DND-41 (cell line): ENCODE measurements around the gene IGF2BP2.

ENCODE experiments used
- ATAC-seq: fragments of 200-7000 bp; cut with Tn5 transposase; 3 replicates; pipeline ENCODE4 v1.9.1; 2021; ENCODE audit warnings: low read depth; ENCODE audit not compliant: insufficient read depth
- DNase-seq: peaks from one replicate; pipeline ENCODE4 v3.0.0-alpha.2; 2020
- H2AFZ ChIP-seq: 2 replicates; pipeline ENCODE4 v1.6.0; 2012; ENCODE audit warnings: low read depth, low read length
- H3K27ac ChIP-seq: 2 replicates; pipeline ENCODE4 v1.5.1; 2012; ENCODE audit warnings: low read length, inconsistent platforms
- H3K27me3 ChIP-seq: fragments of 200-600 bp; sonication (generic); 2 replicates; pipeline ENCODE4 v1.6.0; 2012; ENCODE audit warnings: low read length, mild to moderate bottlenecking, inconsistent platforms; ENCODE audit not compliant: insufficient read depth, poor library complexity
- H3K36me3 ChIP-seq: 2 replicates; pipeline ENCODE4 v1.5.1; 2012; ENCODE audit warnings: low read length, inconsistent platforms; ENCODE audit not compliant: insufficient read depth
- H3K4me1 ChIP-seq: 2 replicates; pipeline ENCODE4 v1.5.1; 2012; ENCODE audit warnings: mild to moderate bottlenecking, low read length; ENCODE audit not compliant: insufficient read depth
- H3K4me2 ChIP-seq: 2 replicates; pipeline ENCODE4 v1.6.0; 2012; ENCODE audit warnings: mild to moderate bottlenecking, moderate library complexity, low read length, inconsistent platforms; ENCODE audit not compliant: insufficient read depth
- H3K4me3 ChIP-seq, 2 experiments: fragments of 200-600 bp in 1 of 2; shearing (Covaris generic) in 1 of 2; 2 replicates each; pipeline ENCODE4 v1.5.1; 2012 to 2016; ENCODE audit warnings: inconsistent platforms in 2 of 2, low read length in 2 of 2, mild to moderate bottlenecking in 2 of 2, low read depth in 1 of 2, moderate library complexity in 1 of 2
- H3K79me2 ChIP-seq: 2 replicates; pipeline ENCODE4 v1.6.0; 2012; ENCODE audit warnings: low read length, inconsistent platforms; ENCODE audit not compliant: insufficient read depth
- H3K9ac ChIP-seq: 2 replicates; pipeline ENCODE4 v1.6.0; 2012; ENCODE audit warnings: low read depth, mild to moderate bottlenecking, inconsistent platforms, low read length, moderate library complexity
- H3K9me3 ChIP-seq: 2 replicates; pipeline ENCODE4 v1.5.1; 2012; ENCODE audit warnings: low read length, moderate library complexity, mild to moderate bottlenecking, inconsistent platforms; ENCODE audit not compliant: insufficient read depth, severe bottlenecking
- H4K20me1 ChIP-seq: 2 replicates; pipeline ENCODE4 v1.6.0; 2012; ENCODE audit warnings: low read length; ENCODE audit not compliant: insufficient read depth
- EZH2 ChIP-seq: IDR thresholded peaks from 3 replicates; pipeline ENCODE4 v1.6.1; 2012; ENCODE audit warnings: borderline replicate concordance, low read depth, mild to moderate bottlenecking, moderate library complexity, low read length, inconsistent platforms; ENCODE audit not compliant: severe bottlenecking
- TF ChIP-seq, protein P1 (sequence below): IDR thresholded peaks from 2 replicates; pipeline ENCODE4 v1.5.1; 2012; ENCODE audit warnings: borderline replicate concordance, low read length, moderate library complexity, mild to moderate bottlenecking; ENCODE audit not compliant: poor library complexity, severe bottlenecking; ENCODE audit errors: extremely low read depth

IGF2BP2 gene

DNA sequence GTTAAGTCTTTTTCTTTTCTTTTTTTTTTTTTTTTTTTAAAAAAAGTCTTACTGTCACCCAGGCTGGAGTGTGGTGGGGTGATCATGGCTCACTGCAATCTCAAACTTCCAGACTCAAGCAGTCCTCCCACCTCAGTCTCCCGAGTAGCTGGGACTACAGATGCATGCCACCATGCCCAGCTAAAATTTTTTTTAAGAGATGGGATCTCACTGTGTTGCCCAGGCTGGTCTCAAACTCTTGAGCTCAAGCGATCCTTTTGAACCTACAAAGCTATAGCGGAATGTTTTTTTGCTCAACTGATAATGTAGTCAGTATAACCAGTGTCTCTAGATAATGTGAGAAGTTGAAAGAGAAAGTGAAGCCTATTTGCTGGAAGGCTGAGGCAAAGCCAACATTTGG, 3.9 kb upstream of the IGF2BP2 start:
- ATAC-seq (no peak), DNase-seq (no peak)
- Histone ChIP-seq H3K9ac (no peak overlapping the region), H4K20me1 (no peaks in the 10 kb centered on the region), H3K4me3 (no peak overlapping the region), H3K4me2 (no peak overlapping the region), H3K4me1 (no peaks in the 10 kb centered on the region), H3K27ac (no peak overlapping the region), H3K36me3 (no peaks in the 10 kb centered on the region), H3K9me3 (no peaks in the 10 kb centered on the region), H2AFZ (no peak overlapping the region), H3K27me3 (peaks cover 13% of the 10 kb centered on the region), H3K79me2 (no peaks in the 10 kb centered on the region)
- TF ChIP-seq, protein P1, sequence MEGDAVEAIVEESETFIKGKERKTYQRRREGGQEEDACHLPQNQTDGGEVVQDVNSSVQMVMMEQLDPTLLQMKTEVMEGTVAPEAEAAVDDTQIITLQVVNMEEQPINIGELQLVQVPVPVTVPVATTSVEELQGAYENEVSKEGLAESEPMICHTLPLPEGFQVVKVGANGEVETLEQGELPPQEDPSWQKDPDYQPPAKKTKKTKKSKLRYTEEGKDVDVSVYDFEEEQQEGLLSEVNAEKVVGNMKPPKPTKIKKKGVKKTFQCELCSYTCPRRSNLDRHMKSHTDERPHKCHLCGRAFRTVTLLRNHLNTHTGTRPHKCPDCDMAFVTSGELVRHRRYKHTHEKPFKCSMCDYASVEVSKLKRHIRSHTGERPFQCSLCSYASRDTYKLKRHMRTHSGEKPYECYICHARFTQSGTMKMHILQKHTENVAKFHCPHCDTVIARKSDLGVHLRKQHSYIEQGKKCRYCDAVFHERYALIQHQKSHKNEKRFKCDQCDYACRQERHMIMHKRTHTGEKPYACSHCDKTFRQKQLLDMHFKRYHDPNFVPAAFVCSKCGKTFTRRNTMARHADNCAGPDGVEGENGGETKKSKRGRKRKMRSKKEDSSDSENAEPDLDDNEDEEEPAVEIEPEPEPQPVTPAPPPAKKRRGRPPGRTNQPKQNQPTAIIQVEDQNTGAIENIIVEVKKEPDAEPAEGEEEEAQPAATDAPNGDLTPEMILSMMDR, result no peak
- no peak for TF ChIP-seq EZH2

DNA sequence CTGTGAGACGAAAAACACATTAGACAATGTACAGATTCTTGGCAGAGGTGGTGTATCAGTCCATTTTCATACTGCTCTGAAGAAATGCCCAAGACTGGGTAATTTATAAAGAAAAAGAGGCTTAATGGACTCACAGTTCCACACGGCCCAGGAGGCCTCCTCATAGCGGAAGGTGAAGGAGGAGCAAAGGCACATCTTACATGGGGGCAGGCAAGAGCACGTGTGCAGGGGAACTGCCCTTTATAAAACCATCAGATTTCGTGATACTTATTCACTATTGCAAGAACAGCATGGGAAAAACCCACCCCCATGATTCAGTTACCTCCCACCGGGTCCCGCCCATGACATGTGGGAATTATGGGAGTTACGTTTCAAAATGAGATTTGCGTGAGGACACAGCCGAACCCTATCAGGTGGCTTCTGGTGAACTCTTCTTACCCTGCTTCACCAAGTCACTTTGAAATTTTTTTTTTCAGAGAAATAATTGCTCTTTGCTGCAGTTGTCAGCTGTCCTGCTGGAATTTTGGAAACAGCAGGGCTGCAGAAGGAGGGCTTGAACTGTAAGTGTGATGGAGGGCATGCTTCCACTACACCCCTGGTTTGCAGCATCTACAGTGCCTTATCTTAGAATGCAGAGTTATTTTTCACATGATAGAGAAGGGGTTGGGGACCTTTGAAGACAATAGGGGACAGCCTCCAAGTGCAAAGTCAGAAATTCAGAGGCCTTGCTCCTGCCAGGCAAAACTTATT, 2.9 kb upstream of the IGF2BP2 start:
- Histone ChIP-seq H3K79me2 (no peaks in the 10 kb centered on the region), H3K4me2 (no peak overlapping the region), H3K9me3 (no peaks in the 10 kb centered on the region), H3K4me1 (no peaks in the 10 kb centered on the region), H3K27me3 (peaks cover 20% of the 10 kb centered on the region), H3K27ac (no peak overlapping the region), H3K36me3 (no peaks in the 10 kb centered on the region), H2AFZ (no peak overlapping the region), H3K9ac (no peak overlapping the region), H3K4me3 (no peak overlapping the region), H4K20me1 (no peaks in the 10 kb centered on the region)
- TF ChIP-seq, protein P1, result no peak
- no peak for TF ChIP-seq EZH2
- ATAC-seq, result no peak
- no peak for DNase-seq

DNA sequence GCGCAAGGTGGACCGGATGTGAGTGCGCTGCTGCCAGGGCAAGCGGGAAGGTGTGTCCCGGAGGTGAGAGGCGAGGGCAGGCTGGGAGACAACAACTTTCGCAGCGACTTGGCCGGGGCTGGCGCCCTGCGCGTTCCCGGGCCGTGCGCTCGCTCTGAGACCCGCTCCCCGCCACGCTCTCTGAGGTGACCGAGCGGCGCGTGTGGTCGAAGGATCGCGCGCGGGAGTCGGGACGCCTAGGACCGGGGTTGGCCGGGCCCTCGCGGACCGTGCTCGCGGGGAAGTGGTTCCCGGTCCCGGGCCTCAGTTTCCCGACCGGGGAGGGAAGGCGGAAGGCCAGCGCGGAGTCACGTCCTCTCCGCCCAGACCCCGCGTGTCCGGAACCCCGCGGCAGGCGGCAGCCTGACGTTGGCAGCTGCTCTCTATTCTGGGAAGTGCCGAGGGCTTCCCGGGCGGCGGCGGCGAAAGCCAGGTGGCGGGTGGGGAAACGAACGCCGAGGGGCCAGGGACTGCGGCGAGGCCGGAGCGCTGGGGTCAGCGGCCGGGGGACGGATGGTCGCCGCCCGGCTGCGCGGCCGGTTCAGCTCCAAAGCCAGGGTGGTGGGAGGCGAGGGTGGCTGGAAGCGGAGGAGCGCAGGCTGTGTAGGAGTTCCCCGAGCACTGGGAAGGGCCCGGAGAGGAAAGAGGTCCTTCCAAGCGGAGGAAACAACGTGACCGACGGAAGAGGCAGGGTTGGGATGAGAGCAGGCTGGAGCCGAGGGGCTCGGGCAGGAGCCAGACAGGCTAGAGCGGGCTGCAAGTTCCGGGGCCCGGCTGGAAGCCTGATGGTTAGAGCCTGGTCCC, 1.0 kb upstream of the IGF2BP2 start:
- Histone ChIP-seq H3K9ac (no peak overlapping the region), H3K27ac (no peak overlapping the region), H3K4me3 (no peak overlapping the region), H4K20me1 (no peaks in the 10 kb centered on the region), H3K4me2 (no peak overlapping the region), H3K27me3 (peaks cover 31% of the 10 kb centered on the region), H3K4me1 (no peaks in the 10 kb centered on the region), H3K9me3 (no peaks in the 10 kb centered on the region), H2AFZ (no peak overlapping the region), H3K36me3 (no peaks in the 10 kb centered on the region), H3K79me2 (no peaks in the 10 kb centered on the region)
- TF ChIP-seq EZH2, result no peak
- TF ChIP-seq, protein P1, result no peak
- ATAC-seq (no peak), DNase-seq (no peak)
